Islet of Langerhans (tissue), 1 donor: Measurements from ENCODE around the gene CC2D1A.
A peak's percentile ranks its signal among the peaks of the same experiment; 100 is the strongest.

ENCODE experiments used
- FAIRE-seq: peaks from one replicate; lab custom pipeline; 2011; peaks lifted over from hg19 to GRCh38; lab: Jason Lieb, UNC

CC2D1A gene

DNA sequence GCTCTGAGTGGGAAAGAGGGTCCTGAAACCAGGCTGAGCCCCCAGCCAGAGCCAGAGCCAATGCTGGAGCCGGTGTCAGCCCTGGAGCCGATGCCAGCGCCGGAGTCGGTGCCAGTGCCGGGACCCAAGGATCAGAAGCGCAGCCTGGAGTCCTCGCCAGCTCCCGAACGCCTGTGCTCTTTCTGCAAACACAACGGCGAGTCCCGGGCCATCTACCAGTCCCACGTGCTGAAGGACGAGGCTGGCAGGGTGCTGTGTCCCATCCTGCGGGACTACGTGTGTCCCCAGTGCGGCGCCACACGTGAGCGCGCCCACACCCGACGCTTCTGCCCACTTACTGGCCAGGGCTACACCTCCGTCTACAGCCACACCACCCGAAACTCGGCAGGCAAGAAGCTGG lies 28.7 kb upstream of the CC2D1A start:
- no peak for FAIRE-seq

DNA sequence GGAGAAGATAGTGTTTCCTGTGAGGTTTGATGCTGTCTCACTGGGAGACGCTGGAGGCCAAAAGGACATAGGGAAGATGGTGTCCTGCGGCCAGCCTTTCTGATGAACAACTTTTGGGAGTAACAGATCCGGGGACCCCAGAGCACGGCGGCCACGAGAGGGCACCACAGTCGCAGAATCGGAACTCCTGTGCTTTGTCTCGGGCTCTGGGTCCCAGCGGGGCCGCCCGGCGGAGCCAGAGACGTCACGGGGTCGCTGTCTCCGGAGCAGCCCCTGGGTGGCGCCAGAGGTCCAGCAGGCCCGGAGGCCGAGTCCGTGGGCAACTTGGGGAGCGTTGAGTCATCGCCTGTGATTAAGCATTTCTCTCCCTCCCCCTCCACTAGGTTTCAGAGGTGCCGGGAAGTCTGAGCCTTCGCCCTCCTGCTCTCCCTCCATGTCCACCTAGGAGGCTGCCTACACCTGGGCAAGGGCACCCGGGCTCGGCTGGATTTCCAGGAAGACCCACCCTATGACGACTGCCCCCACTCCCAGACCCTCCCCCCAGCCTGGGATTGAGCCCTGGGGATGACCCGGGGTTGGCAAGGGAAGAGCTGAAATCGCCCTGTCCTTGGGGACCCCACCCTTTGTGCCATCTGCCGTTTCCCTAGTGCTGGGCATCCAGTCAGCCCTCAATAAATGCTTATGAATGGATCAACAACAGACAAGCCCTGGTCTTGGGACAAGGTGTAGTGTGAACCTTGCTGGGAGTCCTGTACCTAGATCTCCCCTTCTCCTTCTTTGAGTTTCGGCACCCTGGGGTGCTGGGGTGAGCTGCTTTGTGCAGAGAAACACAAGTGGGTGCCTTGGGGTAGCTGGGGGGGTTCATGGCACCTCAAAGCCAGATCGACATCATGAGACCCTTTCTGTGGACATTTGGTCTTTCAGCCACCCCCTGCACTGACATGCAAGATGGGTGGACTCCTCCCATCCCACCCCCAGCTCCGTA lies 25.6 kb upstream of the CC2D1A start:
- peak; percentile 17 for FAIRE-seq

DNA sequence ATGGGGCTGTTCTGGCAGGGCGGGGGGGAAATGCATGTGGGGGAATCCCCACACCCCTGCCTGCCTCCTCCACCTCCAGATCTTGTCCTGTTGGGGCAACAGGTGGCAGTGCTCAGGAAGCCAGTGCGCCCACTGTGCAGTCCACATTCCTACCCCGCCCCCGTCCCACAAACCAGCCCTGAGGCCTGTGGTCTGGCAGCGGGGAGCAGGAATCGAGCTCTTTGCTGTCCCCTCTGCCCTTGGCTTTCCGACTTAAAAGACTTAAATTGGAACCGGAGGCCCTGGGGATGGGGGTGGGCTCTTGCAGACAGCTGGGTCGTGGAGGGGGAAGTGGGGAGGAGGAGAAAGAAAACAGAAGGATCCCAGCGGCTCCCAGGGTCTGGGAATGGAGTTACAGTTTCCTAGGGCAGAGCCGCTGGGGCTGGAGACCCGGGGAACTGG lies 24.7 kb upstream of the CC2D1A start:
- FAIRE-seq = no peak

DNA sequence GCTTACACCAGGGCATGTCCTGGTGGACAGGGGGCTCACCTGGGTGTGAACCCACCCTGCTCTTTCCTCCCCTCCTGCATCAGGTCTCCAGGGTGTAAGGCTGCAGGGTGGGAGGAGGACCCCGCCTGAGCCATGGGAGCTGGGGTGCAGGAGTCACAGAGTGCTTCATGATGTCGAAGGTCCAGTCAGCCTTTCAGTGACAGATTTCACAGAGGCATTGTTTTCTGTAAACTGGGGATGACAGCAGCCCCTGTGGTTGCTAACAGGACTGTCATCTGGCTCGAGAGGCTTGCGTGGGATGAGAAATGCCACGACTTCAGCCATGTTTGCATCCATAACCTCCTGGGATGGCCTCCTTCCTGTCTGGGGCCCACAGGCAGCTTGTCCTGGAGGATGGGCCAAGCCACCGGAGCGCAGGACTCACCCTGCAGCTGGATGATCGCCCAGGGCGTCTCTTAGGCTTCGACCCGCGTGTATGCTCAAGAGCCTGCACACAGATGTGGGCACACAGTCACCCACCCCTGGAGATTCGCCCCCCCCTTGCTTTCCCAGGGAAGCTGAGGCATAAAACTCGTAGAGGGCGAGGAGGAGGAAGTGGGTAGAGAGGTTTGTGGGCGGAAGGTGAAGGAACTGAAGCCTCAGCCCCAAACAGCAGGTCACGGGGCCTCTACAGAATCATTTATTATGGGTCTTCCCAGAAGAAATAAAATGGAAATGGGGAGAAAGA lies 24.1 kb upstream of the CC2D1A start:
- no peak for FAIRE-seq

DNA sequence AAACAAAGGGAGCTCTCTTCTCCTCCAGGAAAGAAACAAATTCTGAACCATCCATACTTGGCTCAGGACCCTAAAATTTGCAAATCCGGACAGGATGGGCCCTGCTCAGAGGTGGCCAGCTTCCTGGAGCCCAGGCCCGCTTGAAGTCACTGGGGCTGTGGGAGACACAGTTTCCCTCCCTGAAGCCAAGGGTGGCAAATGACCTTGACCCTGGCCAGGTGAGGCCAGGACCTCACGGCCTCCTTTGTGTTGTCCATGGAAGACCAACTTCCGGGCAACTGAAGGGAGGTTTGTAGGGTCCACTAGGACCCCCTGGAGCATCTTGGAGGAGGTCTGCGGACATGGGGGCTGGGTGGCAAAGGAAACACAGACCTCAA lies 23.6 kb upstream of the CC2D1A start:
- FAIRE-seq = no peak

DNA sequence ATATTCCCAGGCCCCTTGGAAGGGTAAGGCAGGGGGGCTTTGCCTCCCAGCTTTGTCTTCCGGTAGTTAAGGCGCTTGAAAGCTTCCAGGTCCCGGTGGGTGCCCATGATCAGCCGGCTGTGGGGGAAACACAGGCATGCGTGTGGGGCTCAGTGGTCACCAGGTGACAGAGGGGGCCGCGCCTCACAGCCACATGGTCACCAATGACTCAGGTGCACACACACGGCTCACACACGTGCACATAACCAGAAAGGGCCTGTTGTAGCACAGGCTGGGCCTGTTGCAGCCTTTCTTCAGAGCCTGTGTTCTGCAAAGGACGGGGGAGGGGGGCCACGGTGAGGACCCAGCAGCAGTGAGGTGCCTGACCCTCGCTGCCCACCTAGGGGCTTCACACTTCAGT lies 23.2 kb upstream of the CC2D1A start:
- no peak for FAIRE-seq

DNA sequence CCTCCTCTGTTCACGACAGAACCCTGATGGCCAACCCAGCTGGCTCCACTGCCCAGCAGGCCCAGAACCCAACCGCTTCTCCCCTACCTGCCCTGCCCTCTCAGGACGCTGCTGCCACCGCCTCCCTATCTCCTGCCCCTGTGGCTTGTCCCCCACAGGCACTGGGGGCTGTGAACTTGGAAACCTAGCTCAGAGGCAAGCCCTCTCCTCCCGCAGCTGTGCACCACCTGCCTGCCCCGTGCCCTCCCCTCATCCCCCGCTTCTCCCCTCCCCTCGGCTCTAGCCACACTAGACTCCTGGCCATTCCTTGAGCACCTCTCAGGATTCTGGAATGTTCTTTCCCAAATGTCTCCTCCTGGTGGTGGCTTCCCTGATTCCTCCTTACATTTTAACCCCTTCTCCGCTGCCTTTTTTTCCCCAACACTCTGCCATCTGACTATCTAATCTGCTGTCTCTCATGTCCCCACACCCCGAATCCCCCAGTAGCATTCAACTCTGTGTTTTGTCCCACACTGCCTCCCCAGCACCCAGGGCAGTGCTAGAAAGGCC lies 22.4 kb upstream of the CC2D1A start:
- FAIRE-seq = no peak

DNA sequence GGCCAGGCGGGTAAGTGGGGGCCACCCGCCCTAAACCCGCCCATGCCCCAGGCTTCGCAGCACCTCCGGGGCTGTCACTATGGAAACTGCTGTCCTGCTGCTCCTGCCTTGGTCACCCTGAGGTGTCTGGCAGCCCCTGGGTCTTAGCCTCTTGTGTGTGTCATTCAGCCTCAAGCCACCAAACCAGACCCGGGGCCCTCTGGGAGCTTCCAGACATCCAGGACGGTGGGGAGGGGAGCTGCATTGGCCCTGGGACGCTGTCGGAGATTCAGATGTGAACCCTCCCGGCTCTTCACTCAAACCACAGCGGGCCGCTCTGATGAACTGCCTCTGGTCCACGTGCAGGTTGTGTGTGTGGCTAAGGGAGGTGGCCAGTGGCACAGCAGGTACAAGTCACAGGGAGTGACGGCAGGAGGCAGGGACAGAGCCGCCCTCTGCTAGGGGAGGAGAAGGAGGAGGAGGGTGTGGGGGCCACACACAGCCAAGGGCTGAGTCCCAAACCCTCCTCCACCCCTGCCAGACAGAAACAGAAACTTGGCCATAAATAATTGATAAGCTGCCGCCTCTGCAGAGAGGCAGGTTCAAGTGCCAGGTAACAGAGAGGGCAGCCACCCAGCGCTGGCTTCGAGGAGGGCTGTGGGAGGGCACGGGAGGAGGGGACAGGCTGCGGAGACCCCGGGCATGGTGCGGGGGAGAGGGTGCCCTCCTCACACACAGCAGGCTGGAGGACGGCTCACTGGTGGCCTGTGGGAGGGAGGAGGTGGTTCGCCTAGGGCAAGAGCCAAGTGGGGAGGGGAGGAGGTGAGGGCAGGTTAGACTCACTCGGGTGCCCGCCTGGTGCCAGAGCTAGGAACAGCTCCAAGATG lies 21.0 kb upstream of the CC2D1A start:
- FAIRE-seq = no peak

DNA sequence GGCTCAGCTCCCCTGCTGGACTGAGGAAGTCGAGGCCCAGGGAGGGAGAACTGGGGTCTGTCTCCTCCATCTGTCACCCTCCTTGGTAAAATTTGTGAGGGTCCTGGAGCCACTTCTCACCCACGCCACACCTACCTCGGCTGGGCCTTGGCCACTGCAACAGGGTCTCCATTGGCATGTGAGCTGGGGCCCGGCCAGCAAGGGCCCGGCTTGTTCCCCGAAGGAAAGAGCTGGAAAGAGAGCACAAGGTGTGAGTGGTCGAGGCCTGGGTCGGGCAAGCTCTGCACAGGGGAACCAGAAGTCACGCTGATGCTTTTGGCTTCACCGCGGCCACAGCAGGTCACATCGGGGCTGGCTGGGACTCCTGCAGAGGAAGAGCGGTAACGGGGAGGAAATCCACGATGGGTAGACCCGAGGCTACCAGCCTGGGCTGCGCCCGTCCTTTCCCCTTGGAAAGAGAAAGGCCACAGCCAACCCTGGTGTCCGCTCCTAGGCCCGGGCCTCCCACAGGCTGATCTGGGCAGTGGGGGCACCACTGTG lies 20.1 kb upstream of the CC2D1A start:
- no peak for FAIRE-seq

DNA sequence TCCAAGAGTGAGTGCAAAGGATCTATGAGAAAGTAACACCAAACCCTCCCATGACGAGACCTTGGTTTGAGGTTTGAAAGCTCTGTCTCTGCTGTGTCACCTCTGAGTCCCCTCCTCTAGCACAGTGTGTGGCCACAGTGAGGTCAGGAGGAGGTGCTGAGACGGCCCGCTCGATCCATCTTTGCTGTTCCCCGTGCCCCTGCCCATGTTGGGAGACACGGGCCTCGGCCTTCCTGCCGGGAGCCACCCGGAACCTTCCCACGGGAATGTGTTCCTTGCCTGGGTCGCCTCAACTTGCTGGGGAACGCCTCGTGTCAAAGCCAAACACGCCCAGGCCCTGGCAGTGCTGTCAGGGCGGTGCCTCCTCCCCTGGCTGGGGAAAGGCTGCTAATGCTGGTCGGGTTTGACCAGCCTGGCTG lies 19.0 kb upstream of the CC2D1A start:
- FAIRE-seq = no peak

DNA sequence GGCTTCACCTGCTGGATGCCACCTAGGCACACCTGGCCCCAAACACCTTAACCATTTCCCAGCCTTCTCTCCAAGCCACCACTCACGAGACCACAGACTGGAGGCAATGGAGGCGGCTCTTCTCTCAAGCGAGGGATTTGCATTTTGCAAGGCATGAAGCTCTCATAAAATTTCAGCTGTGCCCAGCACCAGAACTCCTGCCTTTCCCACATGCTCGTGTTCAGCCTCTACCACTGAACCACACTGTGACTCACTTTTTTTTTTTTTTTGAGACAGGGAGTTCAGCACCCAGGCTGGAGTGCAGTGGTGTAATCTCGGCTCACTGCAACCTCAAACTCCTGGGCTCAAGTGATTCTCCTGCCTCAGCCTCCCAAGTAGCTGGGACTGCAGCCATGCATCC lies 18.5 kb upstream of the CC2D1A start:
- FAIRE-seq = no peak

DNA sequence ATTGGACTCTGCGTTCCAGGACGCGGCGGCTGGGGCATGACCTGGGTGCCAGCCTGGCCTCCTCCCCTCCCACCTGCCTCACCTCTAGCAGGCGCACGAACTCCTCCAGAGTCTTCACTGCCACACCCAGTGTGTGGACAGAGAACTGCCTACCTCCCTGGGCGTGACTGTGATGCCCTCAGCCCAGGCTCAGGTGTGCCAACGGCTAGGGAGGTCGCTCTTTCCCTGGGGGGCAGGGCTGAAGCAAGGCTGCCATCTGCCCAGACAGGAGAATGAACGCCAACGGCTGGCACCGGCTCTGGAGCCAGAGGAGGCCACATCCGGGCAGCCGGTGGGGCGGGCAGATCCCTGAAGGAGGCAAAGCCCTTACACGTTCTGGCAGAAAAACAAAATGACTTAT lies 17.7 kb upstream of the CC2D1A start:
- FAIRE-seq = no peak

DNA sequence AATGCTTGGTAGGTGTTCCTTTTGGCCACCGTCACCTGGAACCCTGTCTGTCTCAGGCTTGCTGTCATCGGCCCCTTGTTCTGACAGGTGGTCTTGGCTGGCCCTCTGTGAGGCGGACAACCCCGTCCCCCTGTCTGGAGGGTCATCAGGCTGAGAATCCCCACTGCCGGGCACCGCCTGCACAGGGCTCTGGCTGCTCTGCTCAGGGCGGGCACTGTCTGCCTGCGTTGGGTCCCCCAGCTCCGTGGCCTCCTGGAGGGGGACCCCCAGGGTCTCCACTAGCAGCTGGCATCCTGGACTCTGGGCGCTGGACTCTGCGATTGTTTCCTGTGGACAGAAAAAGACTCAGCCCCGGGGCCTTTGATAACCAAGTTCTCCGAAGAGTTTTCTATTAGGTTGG lies 15.9 kb upstream of the CC2D1A start:
- no peak for FAIRE-seq

DNA sequence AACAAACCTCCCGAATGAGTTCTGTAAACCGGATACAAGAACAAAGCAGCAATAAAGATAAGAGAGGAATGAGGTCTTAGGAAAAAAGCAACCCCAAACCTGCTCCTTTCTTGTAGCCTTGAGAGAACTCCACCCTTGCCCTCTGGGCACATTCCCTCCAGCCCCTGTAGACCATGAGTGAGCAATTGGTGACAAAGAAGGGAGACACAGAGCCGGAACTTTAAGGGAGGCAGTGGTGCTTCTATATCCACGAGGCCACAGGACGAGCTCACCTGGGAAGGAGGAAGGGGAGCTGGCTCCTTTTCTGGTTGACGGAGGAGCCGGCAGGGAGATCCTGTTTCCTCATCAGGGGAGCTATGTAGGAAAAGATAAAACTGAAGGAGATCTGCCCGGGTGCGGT lies 13.1 kb upstream of the CC2D1A start:
- no peak for FAIRE-seq

DNA sequence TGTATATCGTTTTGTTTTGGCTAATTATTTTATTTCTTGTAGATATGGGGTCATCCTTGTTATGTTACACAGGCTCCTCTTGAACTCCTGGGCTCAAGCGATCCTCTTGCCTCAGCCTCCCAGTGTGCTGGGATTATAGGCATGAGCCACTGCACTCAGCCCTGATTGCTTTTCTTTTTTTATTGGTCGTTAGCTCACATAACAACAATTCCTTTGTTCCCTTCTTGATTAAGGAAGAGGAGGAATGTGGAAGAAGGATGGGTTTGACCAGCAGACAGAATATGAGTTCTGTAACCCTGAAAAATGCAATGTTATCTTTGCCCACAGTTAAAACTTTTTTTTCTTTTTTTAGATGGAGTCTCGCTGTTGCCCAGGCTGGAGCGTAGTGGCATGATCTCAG lies 11.4 kb upstream of the CC2D1A start:
- FAIRE-seq = no peak

DNA sequence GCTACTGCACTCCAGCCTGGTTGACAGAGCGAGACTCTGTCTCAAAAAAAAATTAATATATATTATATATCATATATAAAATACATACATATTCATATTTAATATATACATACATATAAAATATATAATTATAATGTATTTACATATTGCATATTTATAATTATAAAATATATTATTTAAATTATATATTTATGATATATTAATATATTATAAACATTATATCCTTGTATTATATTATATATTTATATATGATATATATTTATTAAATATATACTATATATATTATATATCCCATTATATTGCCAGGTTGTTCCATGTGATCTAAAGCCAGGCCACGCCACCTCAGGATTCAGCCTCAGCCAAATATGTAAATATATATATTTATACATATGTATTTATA lies 9.8 kb upstream of the CC2D1A start:
- FAIRE-seq = no peak

DNA sequence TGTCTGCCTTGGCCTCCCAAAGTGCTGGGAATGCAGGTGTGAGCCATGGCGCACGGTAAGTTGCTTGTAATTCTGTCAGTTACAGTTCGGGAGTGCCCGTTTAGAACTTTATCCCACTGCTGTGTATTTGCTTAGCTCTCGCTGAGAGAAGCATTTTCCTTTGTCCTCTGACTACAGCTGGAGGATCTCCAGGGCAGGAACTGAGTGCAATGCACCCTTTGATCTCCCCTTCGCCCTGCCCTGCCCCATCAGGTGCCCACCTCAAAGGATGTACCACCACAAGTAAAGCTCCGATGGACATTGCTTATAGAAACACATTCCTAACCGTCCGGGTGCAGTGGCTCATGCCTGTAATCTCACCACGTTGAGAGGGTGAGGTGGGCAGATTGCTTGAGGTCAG lies 6.6 kb upstream of the CC2D1A start:
- FAIRE-seq = no peak

DNA sequence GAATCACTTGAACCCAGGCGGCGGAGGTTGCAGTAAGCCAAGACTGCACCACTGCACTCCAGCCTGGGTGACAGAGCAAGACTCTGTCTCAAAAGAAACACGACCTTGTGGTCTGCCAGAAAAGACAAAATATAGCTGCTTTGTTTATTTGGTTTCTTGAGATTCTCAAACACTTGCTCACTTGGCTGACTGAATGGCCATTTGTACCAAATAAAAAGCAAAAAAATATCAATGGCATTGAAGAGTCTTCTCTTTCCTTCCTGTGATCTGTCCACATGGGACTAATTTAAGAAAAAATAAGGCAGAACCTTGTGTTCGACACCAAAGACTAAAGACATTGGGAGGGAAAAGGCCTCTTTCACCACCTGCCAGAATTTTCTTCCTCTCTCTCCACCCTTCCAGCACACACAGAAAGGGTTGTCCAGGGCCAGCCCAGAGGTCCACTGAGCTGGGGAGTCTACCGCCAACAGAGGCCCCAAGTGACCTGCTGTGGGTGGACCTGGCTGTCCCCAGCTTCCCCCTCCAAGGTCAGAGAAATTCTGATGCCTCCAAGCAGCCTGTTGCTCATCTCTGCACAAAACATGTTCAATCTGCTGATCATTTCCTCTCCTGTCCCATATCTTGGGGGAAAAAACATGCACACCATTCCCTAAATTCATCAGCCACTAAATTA lies 6.0 kb upstream of the CC2D1A start:
- FAIRE-seq = no peak

DNA sequence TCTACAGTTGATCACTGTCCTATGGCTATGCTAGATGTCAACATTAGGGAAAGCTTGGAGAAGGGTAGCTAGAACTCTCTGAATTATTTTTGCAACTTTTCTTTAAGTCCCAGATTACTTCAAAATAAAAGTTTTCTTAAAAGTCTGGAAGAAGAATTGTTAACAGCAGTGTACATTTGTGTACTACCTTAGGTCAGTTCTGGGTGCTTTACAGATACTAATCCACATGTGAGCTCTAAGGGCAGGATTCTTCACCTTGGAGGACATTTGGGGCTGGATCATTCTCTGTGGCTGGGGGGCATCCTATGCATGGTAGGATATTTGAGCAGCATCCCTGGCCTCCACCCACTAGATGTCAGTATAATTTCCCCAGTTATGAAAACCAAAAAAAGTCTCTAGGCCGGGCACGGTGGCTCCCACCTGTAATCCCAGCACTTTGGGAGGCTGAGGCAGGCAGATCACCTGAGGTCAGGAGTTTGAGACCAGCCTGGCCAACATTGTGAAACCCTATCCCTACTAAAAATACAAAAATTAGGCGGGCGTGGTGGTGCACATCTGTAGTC lies 2.9 kb upstream of the CC2D1A start:
- no peak for FAIRE-seq

DNA sequence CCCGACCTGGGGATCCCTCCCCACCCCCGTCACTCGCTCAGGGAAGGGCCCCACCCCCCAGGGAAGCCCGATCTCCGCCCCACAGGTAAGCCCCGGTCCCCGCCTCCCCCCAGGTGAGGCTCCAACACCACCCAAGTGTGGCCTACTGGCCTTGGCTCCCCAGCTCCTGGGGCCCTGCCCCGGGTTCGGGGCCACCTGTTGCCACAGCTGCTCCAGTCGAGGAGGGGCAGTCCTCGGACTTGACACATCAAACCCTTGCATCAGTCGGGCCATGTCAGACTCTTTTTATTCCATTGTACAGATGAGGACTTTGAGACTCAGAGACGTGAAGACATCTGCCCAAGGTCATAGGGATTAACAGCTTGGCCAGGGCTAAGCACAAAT lies 512 bp downstream of the CC2D1A start:
- no peak for FAIRE-seq

DNA sequence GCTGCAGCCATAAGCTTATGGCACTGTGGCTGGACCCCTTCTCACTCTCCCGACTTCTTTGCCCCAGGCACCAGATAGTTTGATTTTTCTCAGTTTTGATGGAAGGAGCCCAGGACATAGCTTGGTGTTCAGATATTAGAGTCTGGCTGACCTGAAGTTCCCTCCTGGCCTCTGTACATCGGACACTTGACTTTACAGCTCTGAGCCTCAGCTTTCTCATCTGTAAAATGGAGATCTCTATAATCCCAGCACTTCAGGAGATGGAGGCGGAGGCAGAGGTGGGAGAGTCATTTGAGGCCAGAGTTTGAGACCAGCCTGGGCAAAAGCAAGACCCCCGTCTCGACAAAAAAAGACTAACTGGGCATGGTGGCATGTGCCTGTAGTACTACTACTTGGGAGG lies 909 bp downstream of the CC2D1A start:
- FAIRE-seq = no peak
